Measurements from ENCODE around the gene STPG1.

Gene STPG1

GRCh38 chr1:24406788-24407187, 6.8 kb downstream of the STPG1 start:
- in situ Hi-C loops (cut with MboI; ENCODE audit: low pct_unique_long_range_greater_than_20kb, low sequenced_read_pairs), result no loop called here

DNA sequence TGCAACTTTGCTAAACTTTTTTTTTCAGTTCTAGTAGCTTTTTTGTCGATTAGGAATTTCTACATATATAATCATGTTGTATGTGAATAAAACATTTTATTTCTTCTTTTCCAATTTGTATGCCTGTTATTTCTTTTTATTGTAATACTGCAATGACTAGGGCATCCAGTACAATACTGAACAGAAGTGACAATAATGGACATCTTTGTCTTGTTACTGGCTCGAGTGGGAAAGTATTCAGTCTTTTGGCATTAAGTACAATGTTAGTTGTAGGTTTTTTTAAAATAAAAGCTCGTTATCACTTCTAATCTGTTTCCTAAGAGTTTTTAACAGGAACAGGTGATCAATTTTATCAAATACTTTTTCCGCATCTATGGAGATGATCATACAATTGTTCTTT, 9.8 kb downstream of the STPG1 start:
- in situ Hi-C loops (cut with MboI; ENCODE audit: low pct_unique_long_range_greater_than_20kb, low sequenced_read_pairs), result no loop called here
- no peak for DNase-seq

More at GRCh38 chr1:24406788-24407187, 6.8 kb downstream of the STPG1 start:
- DNase-seq, result no peak

DNA sequence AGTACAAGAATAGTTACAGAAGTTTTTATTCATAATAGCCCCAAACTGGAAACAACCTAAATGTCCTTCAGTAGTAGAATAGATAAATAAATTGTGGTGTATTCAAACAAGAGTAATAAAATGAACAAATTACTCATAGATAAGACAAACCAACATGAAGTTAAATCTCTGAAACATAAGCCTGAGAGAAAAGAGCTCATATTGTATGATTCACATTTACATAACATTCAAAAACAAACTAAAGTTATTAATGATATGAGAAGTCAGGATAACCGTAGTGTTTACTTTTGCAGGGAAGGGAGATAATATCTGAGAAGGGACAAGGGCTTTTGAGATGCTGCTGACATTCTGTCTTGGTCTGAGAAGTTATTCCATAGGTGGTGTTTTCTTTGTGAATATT, 13.5 kb downstream of the STPG1 start:
- no peak for DNase-seq
- in situ Hi-C loops (cut with MboI; ENCODE audit: low pct_unique_long_range_greater_than_20kb, low sequenced_read_pairs), result no loop called here

- in situ Hi-C loops (cut with MboI; ENCODE audit: low pct_unique_long_range_greater_than_20kb, low sequenced_read_pairs), result no loop called here
- DNase-seq, result no peak
Observed at GRCh38 chr1:24393892-24394291, 19.7 kb downstream of the STPG1 start.

- DNase-seq, result no peak
- in situ Hi-C loops (cut with MboI; ENCODE audit: low pct_unique_long_range_greater_than_20kb, low sequenced_read_pairs), result no loop called here
Observed at GRCh38 chr1:24392982-24393650, 20.5 kb downstream of the STPG1 start.

DNA sequence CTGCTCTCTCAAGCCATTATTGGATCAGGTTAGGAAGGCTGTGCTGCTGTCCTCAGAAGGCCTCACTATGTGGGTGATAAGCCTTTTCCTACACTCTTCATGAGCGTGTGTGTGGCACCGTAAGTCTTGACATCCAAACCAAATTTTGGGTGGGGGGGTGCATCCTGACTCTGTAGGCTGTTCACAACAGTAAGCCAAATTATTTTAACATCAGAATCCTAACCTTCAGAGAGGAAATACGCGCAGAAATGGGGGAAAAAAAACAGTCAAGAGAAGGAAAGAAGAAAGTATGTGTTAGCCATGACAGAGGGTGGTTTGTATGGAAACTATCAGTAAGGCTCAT, 21.0 kb downstream of the STPG1 start:
- in situ Hi-C loops (cut with MboI; ENCODE audit: low pct_unique_long_range_greater_than_20kb, low sequenced_read_pairs), result no loop called here
- no peak for DNase-seq

GRCh38 chr1:24391882-24392603, 21.5 kb downstream of the STPG1 start:
- in situ Hi-C loops (cut with MboI; ENCODE audit: low pct_unique_long_range_greater_than_20kb, low sequenced_read_pairs), result no loop called here
- peak; percentile 72 for DNase-seq

GRCh38 chr1:24390924-24391782, 22.4 kb downstream of the STPG1 start:
- peak; percentile 75 for DNase-seq
- in situ Hi-C loops (cut with MboI; ENCODE audit: low pct_unique_long_range_greater_than_20kb, low sequenced_read_pairs), result no loop called here

GRCh38 chr1:24389231-24389678, 24.3 kb downstream of the STPG1 start:
- in situ Hi-C loops (cut with MboI; ENCODE audit: low pct_unique_long_range_greater_than_20kb, low sequenced_read_pairs), result loop anchor here (10.0 kb wide), 1 partner anchor 184 kb away; no protein-coding TSS in a partner anchor
- DNase-seq, result no peak

GRCh38 chr1:24388331-24388885, 25.2 kb downstream of the STPG1 start:
- in situ Hi-C loops (cut with MboI; ENCODE audit: low pct_unique_long_range_greater_than_20kb, low sequenced_read_pairs), result loop anchor here (10.0 kb wide), 1 partner anchor 184 kb away; no protein-coding TSS in a partner anchor
- DNase-seq, result no peak

- in situ Hi-C loops (cut with MboI; ENCODE audit: low pct_unique_long_range_greater_than_20kb, low sequenced_read_pairs), result loop anchor here (10.0 kb wide), 1 partner anchor 183 kb away; no protein-coding TSS in a partner anchor
- no peak for DNase-seq
Observed at GRCh38 chr1:24387636-24388175, 25.9 kb downstream of the STPG1 start.

DNA sequence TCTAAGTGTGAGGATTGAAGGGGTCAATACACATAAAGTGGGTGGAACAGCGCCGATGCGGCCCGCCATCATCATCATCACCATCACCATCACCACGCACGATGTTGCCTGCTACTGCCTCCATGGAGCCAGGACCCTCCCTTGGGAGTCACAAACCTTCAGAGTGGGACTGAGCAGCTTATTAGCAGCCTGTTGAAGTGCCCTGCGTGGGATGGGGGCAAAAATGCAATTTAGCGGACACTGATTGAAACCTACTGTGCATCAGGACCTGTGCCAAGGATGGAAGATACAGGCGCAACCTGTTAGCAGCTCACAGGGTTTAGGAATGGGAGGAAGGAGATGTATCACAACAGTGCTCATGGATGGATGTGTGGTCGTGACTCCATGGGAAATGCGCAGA, 26.7 kb downstream of the STPG1 start:
- DNase-seq, result no peak
- in situ Hi-C loops (cut with MboI; ENCODE audit: low pct_unique_long_range_greater_than_20kb, low sequenced_read_pairs), result loop anchor here (10.0 kb wide), 1 partner anchor 182 kb away; no protein-coding TSS in a partner anchor

DNA sequence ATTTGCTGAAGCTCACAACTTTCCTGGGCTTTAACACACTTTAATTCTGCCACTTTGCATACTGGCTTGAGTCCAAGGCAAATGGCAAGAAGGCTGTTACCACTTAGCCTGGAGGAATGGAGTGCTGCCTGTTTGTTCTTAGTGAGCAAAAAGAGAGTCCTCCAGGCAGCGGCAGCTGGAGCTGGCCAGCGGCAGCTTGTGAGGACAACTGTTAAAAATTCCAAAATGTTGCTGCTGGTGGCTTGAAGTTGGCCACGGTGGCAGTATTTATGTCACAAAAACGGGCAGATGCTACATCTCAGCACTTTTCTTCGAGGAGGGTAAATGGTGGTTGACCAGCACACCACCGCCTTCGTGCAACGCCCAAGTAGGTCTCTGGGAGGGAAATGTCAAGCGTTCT, 27.3 kb downstream of the STPG1 start:
- no peak for DNase-seq
- in situ Hi-C loops (cut with MboI; ENCODE audit: low pct_unique_long_range_greater_than_20kb, low sequenced_read_pairs), result loop anchor here (10.0 kb wide), 1 partner anchor 181 kb away; no protein-coding TSS in a partner anchor

DNA sequence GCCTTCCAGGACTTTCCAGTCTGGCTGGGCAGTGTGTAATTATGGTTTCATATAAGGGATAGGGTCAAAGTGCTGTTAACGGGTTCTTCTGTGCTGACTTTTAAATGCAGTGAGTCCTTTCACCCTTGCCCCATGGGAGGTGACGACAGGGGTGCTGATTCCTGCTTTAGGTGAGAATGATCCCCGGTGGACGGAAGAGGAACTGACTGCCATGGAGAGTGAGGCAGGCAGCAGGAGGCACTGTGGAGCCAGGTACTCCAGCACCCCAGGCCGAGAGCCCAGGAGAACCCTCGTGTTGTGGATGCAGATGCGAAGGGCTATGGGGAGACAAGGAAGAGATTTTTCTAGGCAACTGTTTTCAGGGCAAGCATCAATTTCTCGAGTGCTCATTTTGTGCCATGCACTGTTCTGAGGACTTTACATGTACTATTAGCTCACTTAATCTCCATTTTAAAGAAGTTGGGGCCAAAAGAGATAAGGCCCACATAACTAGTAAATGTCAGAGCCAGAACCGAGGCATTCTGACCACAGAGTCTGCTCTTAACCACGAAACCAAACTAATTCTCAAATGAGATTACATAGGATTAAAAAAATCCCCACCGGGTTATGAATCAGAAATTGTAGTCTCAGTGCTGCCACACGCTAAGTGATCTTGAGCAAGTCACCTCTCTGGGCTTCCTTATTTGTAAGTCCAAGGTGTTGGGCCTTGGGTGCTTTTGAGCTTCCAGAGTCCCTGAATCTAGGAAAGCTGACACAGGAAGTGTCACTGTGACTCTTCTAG, 28.2 kb downstream of the STPG1 start:
- peak; percentile 15 for DNase-seq
- in situ Hi-C loops (cut with MboI; ENCODE audit: low pct_unique_long_range_greater_than_20kb, low sequenced_read_pairs), result loop anchor here (10.0 kb wide), 1 partner anchor 181 kb away; no protein-coding TSS in a partner anchor

DNA sequence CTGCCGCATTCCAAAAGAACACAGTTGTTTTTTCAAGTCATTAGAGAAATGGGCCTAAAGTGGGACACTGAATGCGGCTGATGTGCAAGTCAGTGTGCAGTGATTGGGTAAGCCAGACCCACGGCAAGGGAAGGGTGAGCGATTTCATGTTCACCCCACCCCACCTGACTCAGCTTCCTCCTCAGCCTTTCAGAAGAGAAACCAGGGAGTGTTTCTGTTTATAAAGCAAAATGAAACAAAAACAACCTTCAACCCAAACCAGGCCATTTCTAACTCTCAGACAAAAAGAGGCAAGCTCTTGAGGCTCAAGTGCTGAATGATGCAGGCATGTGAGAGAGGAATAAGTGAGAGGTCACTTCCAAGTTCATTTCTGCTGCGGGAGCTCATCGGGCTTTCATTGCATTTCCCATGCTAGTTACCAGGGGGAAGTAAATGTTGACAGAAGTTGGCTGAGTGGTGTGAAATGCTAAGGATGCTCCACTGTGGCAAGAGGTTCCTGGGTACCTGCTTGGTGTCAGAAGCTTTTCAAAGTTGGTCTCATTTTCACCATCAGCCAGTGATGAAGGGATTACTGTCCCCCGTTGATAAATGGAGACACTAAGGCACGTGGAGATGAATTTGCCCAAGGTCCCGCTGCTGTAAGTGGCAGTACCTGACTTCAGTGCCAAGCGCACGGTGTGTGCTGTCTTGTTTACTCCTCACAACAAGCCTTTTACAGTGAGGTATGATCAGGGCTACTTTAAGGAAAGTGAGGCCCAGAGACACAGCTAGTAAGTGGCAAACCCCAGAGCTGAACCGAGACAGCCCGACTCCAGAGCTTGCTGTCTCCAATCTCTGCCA, 29.1 kb downstream of the STPG1 start:
- DNase-seq, result no peak
- in situ Hi-C loops (cut with MboI; ENCODE audit: low pct_unique_long_range_greater_than_20kb, low sequenced_read_pairs), result loop anchor here (10.0 kb wide), 1 partner anchor 180 kb away; no protein-coding TSS in a partner anchor

DNA sequence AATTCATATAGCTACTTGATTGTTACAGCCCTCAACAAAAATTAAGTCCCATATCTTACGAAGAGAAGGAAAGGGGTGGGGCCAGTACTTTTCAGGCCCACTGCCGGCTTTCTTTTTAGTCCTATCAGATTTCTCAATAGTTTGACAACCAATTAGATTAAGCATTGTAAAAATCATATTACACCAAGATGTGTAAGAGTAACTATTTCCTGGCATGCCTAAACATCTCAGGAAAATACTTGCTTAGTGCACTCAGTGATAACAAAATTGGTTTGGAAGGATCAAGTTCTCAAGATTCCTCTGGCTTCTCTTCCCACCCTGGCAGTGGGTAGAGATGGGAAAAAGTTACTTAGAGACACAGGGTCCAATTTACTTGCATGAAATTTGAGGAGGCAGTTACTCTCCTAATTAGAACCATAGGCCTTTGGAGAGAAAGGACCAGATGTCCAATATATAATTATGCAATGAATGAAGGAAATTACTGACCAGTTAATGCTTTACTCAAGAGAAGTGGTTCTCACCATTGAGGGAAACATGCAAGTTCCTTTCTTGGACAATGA, 30.1 kb downstream of the STPG1 start:
- in situ Hi-C loops (cut with MboI; ENCODE audit: low pct_unique_long_range_greater_than_20kb, low sequenced_read_pairs), result loop anchor here (10.0 kb wide), 1 partner anchor 179 kb away; no protein-coding TSS in a partner anchor
- no peak for DNase-seq

DNA sequence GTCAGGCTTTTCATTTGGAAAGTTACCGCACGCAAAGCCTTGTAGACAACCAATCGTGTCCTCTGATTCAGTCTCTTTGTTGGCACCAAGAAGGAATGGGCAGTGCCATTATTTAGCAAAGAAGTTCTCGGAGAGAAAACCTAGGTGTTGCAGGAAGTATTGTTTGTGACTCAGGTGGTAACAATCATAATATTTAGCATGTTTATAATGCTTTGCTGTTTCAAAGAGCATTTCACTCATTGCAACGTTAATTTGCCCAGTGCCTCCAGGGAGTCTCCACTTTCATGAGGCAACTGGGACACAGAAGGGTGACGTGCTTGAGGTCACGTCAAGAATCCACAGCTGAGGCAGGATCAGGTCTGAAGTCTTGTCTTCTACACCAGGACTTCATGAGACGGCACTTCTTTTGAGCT, 31.4 kb downstream of the STPG1 start:
- DNase-seq, result no peak
- in situ Hi-C loops (cut with MboI; ENCODE audit: low pct_unique_long_range_greater_than_20kb, low sequenced_read_pairs), result loop anchor here (10.0 kb wide), 1 partner anchor 177 kb away; no protein-coding TSS in a partner anchor

Measured in KBM-7 (cell line).